ENCODE measurements around the gene NUP43. TPM values are rescaled to one million over a fixed set of nuclear protein-coding genes. Genes with fewer than 3 reads are reported as not detected.

NUP43 gene
- total and polyA plus RNA-seq, 10 of the 15 experiments (the other 5 are each of a cell fraction or from before 2014, with no cell fraction given), result 8.9 to 54.2 (median 27.7) TPM

GRCh38 chr6:149749594-149750135, 3.3 kb upstream of the NUP43 start, which contains the start of gene PCMT1:
TSS of gene PCMT1 (plus strand) at chr6:149749741. CDS start at chr6:149749902, 161 bp downstream.
- peak; percentile 69 for DNase-seq (ENCODE audit: low read depth, low spot score)
- ATAC-seq, result peak; percentile 93
- Histone ChIP-seq H3K36me3 (ENCODE audit: control insufficient read depth in 2 of 2, insufficient read depth in 2 of 2, low read length in 1 of 2) (no peaks in the 10 kb centered on the region), H3K4me1 (ENCODE audit: control insufficient read depth, insufficient read depth, low read length) (peaks cover 8% of the 10 kb centered on the region), H3K9me3 (replicated peaks; ENCODE audit: control insufficient read depth, insufficient read depth, low read length) (no peaks in the 10 kb centered on the region), H3K9ac (ENCODE audit: control insufficient read depth, insufficient read depth, low read length) (peak within 1 kb of the TSS; percentile 89), H3K4me2 (ENCODE audit: control insufficient read depth, insufficient read depth) (peak within 1 kb of the TSS; percentile 88), H3K4me3 (peak within 1 kb of the TSS; percentile 90), H3K27ac (ENCODE audit: control insufficient read depth, insufficient read depth) (peak within 1 kb of the TSS; percentile 80), H2AFZ (ENCODE audit: control insufficient read depth, low read depth, low read length) (peak within 1 kb of the TSS; percentile 98), H4K20me1 (ENCODE audit: control insufficient read depth, insufficient read depth) (no peaks in the 10 kb centered on the region; the same call in 1 of the 2 replicates), H3K27me3 (replicated peaks in 1 of 2; ENCODE audit: control insufficient read depth in 2 of 2, insufficient read depth in 2 of 2, low read length in 1 of 2) (no peaks in the 10 kb centered on the region), H3K79me2 (ENCODE audit: control insufficient read depth, insufficient read depth, low read length) (peaks cover 53% of the 10 kb centered on the region)
- no peak for FAIRE-seq
- intact Hi-C loops (cut with micrococcal nuclease; ENCODE audit: unreplicated experiment), result loop anchor here (2.0 to 5.0 kb wide), 2 partner anchors 31 to 182 kb away; partner anchors contain the start of genes GINM1 and LATS1
- POLR2A ChIA-PET, result interaction anchor here (1.0 to 2.5 kb wide), 3 partner anchors 12 to 32 kb away, joined by 3 to 11 read pairs (median 3); partner anchors contain the start of gene LATS1
- RAD21 ChIA-PET (ENCODE audit: unreplicated experiment), result interaction anchor here (0.9 to 1.2 kb wide), 2 partner anchors 14 to 31 kb away, joined by 3 read pairs; no protein-coding TSS in a partner anchor
- in situ Hi-C loops (cut with MboI), result no loop called here
- CTCF ChIA-PET, result interaction anchor here (1.1 kb wide), 1 partner anchor 14 kb away, joined by 4 read pairs; no protein-coding TSS in a partner anchor
- under 1% methylated on average over 60 of the region's 60 CpGs for WGBS (ENCODE audit: insufficient coverage, insufficient replicate concordance, low lambda C conversion rate, missing lambda C conversion rate)
- TSS peak; percentile 58 for BruUV-seq (replicated peaks)
- SMC1A ChIA-PET (ENCODE audit: uncharacterized antibody, unreplicated experiment), result interaction anchor here (0.8 to 1.4 kb wide), 4 partner anchors 11 to 204 kb away, joined by 3 to 4 read pairs (median 4); partner anchors contain the start of genes LATS1 and PPIL4
- TF ChIP-seq POLR2A (IDR thresholded peaks at IDR 0.05; ENCODE audit: low read depth, low read length) (peak; percentile 92), NR2F1 (conservative IDR thresholded peaks at IDR 0.05) (0 out of 2 replicates have a peak, but pooled peaks have one; percentile 24), ELK1 (IDR thresholded peaks at IDR 0.05; ENCODE audit: low read depth, low read length) (no peak), ZNF687 (IDR thresholded peaks at IDR 0.05) (peak; percentile 94), TCF7 (IDR thresholded peaks at IDR 0.05; ENCODE audit: borderline replicate concordance) (no peak), GATAD2B (conservative IDR thresholded peaks at IDR 0.05; ENCODE audit: low read depth) (peak; percentile 83), HCFC1 (IDR thresholded peaks at IDR 0.05; ENCODE audit: low read length) (peak; percentile 41), KLF5 (IDR thresholded peaks at IDR 0.05; ENCODE audit: partially characterized antibody) (no peak), POLR2AphosphoS5 (IDR thresholded peaks at IDR 0.05; ENCODE audit: low read length) (peak; percentile 80), CREM (IDR thresholded peaks at IDR 0.05; ENCODE audit: low read depth) (no peak), SMARCA5 (IDR thresholded peaks at IDR 0.05) (no peak; the same call in 1 of the 2 replicates), LARP7 (IDR thresholded peaks at IDR 0.05) (peak; percentile 86), ZZZ3 (IDR thresholded peaks at IDR 0.05; ENCODE audit: control insufficient read depth, insufficient read length, low read depth) (no peak), DPF2 (IDR thresholded peaks at IDR 0.05) (peak; percentile 86; the same call in 1 of the 2 replicates), NRF1 (conservative IDR thresholded peaks at IDR 0.05; ENCODE audit: low read depth, low read length) (peak; percentile 58), EGR1 (IDR thresholded peaks at IDR 0.05; ENCODE audit: borderline replicate concordance in 1 of 2, low read depth in 2 of 2, low read length in 2 of 2) (peak in 1 of 2 experiments; percentile 65; a peak in 1 of 3 replicates), MEF2B (IDR thresholded peaks at IDR 0.05; ENCODE audit: partially characterized antibody, poor library complexity, severe bottlenecking) (peak; percentile 70)

Data from GM12878 (cell line).